Muscle of back (tissue), 11 donors: ENCODE measurements around the gene HNRNPL. TPM values are rescaled to one million over a fixed set of nuclear protein-coding genes. Genes with fewer than 3 reads are reported as not detected.
A peak's percentile ranks its signal among the peaks of the same experiment; 100 is the strongest.
"Not testable (repeated sequence)": the region's sequence is repeated elsewhere in the genome, so short reads cannot be mapped to it uniquely, and the experiment has no call there.

Source experiments
- DNase-seq, 3 donors: peaks; one replicate each; pipeline versions ENCODE4 v3.0.0 to v3.0.0-alpha.2; 2013
- polyA plus RNA-seq, 10 donors: library from polyadenylated mRNA; unstranded; fragments of 120-200 nt; gene quantifications; one replicate each; pipeline ENCODE4 v1.2.1, GENCODE V29; 2013; ENCODE audit not compliant: insufficient read length in 10 of 10

HNRNPL gene
- polyA plus RNA-seq, 10 donors: 240 to 346 (median 278) TPM

DNA sequence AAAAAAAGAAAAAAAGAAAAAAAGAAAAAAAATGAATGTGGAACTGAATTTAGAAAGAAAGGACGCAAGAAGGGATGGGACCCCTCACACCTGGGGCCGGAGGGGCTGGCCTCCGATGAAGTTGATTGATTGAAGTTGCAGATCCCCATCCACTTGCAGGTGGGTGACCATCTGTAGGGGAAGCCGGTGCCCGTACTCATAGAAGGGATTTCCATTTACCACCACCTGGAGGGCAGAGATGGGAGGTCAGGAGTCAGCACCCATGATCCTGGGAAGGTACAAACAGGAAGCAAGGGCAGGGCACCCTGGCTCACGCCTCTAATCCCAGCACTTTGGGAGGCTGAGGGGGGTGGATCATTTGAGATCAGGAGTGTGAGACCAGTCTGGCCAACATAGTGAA, 43.4 kb downstream of the HNRNPL start:
- no peak for DNase-seq

DNA sequence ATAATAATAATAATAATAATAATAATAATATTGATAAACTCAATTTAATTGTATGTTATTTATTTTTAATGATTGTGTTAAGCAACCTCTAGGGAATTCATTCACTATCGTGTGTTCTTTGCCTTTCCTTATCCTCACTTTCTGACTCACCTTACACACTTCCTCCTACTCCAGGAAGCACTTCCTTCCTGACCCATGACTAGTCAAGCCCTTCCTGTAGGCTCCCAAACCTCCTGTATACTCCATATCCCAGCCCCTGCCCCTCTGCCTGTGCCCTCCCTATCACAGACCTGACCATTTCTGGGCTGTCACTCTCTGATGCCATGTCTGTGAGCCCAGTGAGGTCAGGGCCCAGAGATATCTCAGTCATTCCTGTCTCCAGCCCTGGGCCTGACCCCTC, 44.6 kb downstream of the HNRNPL start:
- no peak for DNase-seq

- DNase-seq: no peak
Observed at GRCh38 chr19:38803543-38803942, 46.2 kb downstream of the HNRNPL start.

GRCh38 chr19:38801359-38802095, 48.3 kb downstream of the HNRNPL start:
- no peak for DNase-seq

DNA sequence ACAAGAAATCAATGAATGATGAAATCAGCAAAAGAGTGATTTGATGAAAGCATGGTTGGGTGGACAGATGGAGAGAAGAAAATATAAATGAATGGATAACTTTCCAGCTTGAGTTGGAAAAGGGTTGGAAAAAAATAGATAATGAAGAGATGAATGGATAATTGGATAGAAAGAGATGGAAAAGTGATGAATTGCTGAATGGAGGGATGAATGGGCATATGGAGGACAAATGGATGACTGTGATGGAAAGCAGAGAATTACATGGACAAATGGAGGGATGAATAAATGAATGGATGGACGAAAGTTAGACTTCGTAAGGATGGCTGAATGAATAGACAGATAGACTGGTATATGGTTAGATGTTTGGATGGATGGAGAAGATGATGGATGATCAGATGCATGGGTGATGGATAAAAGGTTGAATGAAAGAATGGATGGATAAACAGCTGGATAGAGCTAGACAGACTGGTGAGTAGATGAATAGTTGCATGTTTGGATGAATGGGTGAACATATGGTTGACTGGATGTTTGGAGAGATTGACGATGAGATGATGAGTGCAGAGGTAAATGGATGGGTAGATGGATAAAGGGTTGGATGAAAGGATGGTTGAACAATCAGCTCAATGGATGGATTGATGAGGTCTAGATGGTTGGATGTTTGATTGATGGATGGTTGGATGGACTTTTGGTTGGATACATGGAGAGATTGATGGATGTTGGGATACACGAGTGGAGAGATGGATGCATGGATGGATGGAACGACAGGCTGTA, 49.0 kb downstream of the HNRNPL start:
- no peak for DNase-seq

GRCh38 chr19:38799104-38799503, 50.7 kb downstream of the HNRNPL start:
- no peak for DNase-seq

- not testable (repeated sequence) for DNase-seq
Observed at GRCh38 chr19:38797781-38798180, 52.0 kb downstream of the HNRNPL start.

- no peak for DNase-seq
Observed at GRCh38 chr19:38796154-38796553, 53.6 kb downstream of the HNRNPL start.

DNA sequence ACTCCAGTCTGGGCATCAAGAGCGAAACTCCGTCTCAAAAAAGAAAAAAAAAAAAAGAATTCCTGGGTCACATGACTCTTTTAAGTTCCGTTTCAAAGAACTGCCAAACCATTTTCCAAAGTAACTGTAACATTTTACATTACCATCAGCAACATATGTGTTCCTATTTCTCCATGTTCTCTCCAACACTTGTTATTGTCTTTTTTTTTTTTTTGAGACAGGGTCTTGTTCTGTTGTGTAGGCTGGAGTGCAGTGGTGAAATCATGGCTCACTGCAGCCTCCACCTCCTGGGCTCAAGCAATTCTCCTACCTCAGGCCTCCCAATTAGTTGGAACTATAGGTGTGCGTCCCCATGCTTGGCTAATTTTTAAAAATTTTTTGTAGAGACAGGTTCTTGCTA, 54.2 kb downstream of the HNRNPL start:
- no peak for DNase-seq

- no peak for DNase-seq
Observed at GRCh38 chr19:38793671-38794070, 56.1 kb downstream of the HNRNPL start.

- DNase-seq: peak in 1 of 3 donors; percentile 20
Observed at GRCh38 chr19:38793177-38793576, 56.6 kb downstream of the HNRNPL start.

DNA sequence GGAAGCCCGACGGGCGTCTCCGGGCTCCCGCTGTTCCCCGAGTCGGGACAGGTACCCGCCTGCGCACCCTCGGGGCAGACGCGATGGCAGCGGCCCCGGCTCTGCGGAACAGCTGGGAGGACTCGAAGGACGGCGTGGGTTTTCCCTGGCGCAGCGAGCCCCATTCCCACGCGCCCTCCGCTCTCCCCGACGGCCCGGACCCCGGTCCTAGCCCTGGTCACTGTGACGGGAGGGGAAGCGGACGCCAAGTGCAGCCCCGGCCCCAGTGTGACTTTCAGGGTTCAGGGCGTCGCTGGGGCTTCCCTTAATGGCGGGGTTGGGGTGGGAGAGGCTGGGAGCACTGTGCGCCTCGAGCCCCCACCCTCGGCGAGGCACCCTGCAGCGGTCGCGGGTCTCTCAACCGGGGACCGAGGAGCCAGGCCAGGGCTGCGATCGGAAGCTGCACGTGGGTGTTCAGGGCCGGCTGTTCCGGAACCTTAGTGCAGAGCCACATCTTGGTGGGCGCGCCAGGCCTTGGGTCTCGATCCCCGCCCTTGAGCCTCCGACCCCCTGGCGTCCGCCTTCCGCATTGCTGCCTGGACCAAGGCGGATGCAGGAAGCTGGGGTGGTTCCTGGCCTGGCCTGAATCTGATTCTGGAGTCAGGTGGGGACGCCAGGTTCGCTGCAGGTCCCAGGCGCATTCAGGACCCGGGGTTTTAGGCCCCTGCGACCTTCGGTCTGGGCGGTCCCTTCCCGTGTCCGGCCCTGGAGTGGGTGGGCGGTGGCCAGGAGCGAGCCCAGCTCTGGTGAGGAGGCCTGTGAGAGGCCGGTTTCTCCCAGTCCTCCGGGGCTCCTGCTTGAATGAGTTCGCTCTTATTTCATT, 57.3 kb downstream of the HNRNPL start:
- peak in 1 of 3 donors; percentile 32 for DNase-seq

DNA sequence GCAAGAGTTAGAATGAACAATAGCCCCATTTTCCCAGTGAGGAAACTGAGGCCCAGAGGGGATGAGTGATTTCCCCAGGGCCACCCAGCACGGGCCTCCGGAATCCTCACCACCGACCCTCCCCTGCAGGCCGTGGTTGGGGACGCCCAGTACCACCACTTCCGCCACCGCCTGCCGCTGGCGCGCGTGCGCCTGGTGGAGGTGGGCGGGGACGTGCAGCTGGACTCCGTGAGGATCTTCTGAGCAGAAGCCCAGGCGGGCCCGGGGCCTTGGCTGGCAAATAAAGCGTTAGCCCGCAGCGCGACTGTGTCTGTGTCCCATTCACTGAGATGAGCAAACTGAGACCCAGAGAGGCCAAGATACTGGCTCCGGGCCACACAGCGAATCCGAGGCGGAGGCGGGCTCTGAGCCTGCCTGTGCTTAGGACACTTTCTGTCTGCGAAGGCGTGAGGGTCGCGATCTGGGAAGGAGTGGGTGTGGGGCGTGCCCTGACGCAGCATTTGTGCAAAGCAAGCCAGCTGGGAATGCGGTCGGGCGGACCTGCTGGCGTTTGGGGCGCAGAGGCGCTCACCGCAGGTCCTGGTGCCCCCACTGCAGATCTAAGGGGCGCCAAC, 58.2 kb downstream of the HNRNPL start:
- DNase-seq: not testable (repeated sequence)

- DNase-seq: not testable (repeated sequence)
Observed at GRCh38 chr19:38790507-38791403, 59.0 kb downstream of the HNRNPL start.

DNA sequence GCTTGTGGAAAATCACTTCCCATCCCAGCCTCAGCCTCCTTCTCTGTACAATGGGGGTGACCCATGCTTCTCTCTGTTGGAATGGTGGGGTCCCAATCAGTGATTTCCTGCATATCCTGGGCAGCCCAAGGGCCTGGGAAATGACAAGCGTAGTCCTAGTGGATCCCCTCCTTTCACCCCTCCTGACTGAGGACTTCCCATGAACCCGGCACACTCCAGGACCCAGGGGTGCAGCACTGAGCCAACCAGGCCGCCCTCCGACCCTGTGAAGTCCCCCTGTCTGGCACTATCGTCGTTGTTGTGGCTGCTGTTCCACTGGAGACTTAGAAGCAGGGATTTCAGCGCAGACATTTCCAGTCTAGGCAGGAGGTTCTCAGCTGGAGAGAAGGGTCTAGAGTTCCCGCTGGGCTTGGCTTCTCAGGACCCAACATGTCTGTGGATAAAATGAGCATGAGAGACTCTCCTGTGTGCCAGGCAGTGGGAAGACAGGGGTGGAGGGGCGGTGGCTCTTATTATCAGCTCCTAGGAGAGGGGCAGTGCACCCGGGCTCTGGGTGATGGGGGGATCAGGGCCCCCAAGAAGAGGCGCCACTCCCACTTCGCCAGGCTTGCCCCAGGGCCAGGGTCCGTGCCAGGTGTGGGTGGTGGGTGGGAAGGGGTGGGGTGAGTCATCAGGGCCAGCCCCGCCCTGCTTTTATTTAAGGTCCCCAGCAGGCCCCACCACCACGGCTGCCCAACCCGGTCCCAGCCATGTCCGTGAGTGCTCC, 61.1 kb downstream of the HNRNPL start, which contains the start of gene LGALS7B:
Gene LGALS7B, plus strand, starts transcription at position 723 of the 766 bp plus-strand sequence. Its CDS starts 27 bp downstream, at position 750.
- no peak for DNase-seq

DNA sequence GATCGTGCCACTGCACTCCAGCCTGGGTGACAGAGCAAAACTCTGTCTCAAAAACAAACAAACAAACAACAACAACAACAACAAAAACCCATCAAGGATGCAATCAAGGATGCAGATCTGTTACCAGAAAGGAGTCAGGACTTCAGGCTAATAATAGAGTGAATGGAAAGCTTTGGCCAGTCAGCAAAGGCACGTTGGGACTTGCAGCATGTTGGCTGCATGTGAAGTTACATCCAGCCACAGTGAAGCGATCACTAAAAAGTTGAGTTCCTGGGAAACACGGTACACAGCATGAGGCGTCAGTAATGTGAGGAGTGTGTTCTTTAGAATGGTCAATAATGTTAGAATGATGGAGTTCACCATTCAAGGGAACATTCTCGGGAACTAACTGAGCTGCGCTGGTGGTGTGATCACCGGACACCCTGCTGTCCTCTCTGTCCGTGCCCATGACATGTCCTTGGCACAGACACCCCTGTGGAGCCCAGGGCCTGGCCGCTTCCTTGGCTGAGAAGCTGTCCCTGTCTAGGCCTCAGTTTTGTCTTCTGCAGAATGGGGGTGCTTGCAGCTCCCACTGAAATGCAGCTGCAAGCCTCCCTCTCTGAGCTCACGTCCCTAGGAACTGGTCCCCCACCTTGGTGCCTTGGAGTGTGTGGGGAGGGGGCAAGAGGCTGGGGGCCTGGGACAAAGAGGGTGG, 63.1 kb downstream of the HNRNPL start:
- DNase-seq: no peak
